ENCODE data around the gene EDN3. TPM values are rescaled to one million over a fixed set of nuclear protein-coding genes. Genes with fewer than 3 reads are reported as not detected.

Gene EDN3
- total and polyA plus RNA-seq, 4 donors, result 6.5 to 31.1 (median 8.4) TPM

Other genes starting within 250 kb of the EDN3 start
- gene ZNF831, start 136.8 kb upstream of the EDN3 start, total RNA-seq, result under 1 TPM; 0.06 to 0.10 TPM
- under 1 TPM in 1 of 2 donors, not detected in 1; 0.02 TPM for gene ZNF831, start 136.8 kb upstream of the EDN3 start, polyA plus RNA-seq (ENCODE audit: insufficient read length in 2 of 2)